ENCODE results near the gene CALHM6.

The CALHM6 gene

DNA sequence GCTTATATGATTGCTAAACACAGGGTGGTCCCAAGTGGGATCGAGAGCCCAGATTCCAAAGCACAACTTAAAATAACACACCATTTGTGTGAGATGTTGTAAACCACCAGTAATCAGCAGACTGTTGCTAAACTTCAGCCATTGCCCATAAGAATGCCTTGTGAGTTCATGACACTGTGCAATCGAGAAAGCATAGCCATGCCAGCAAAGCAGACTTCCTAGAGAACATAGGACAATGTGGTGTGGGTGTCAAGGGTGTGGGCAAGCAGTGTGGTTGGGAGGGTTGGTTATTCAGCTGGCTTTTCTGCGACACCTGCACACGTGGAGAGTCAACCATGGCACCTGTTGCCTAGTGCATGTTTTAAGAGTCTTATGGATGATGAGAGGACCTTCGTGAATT is 16.1 kb upstream of the CALHM6 start:
- DNase-seq (ENCODE audit: low read depth), result no peak

DNA sequence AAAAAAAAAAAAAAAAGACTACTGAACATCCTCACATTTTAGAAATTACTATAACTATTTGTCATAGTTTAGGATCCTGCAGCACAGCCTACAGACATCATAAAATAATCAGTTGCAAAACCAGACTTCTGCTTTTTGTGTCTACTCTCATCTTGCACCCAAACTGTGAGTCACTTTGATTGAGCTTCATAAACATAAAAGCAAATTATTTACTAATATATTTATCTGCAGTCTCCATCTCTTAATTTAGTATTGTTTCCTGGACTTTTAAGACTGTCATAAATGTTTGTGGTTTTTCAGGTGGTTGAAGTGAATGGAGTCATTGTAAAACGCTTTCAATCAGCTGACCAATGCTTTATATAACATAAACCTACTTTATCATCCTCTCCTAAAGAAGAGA is 14.8 kb upstream of the CALHM6 start:
- DNase-seq (ENCODE audit: low read depth), result no peak

- DNase-seq (ENCODE audit: low read depth), result no peak
Observed at GRCh38 chr6:116447052-116447451, 14.1 kb upstream of the CALHM6 start.

- DNase-seq (ENCODE audit: low read depth), result no peak
Observed at GRCh38 chr6:116447496-116448011, 13.6 kb upstream of the CALHM6 start.

DNA sequence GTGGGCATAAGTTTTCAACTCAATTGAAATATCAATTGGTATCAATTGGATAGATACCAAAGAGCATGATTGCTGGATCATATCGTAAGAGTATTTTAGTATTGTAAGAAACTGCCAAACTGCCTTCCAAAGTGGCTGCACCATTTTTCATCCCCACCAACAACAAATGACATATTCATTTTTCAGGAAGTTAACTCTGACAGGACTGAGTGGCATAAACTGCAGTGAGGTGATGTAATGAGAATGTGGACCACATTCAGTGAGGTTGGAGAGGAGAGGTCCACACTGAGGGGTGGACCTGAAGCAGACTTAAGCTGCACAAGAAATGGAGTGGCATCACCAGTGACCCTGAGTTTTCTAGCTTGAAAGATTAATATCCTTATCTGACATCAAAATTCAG is 11.6 kb upstream of the CALHM6 start:
- no peak for DNase-seq (ENCODE audit: low read depth)

DNA sequence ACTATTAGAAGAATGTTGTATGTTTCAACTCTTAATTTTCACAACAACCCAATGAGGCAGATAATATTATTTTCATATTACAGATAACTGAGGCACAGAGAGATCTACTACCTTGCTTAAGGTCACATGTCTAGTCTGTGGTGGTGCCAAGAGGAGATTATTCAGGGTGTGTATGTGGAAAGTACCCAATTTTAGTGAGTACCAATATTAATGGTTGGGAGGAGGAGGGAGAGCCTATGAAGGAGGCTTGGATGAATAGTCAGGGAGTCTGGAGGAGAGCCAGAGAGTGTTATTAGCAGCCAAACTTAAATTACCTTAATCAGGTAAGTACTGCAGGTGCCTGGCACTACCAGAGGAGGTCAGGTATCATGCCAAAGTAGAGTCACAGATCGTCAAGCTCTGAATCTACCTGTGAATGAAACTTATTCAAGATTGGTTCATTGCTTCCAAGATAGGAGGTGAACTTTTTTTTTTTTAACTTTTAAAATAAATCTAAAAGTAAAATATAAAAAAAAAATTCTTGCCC is 10.9 kb upstream of the CALHM6 start:
- DNase-seq (ENCODE audit: low read depth), result no peak

DNA sequence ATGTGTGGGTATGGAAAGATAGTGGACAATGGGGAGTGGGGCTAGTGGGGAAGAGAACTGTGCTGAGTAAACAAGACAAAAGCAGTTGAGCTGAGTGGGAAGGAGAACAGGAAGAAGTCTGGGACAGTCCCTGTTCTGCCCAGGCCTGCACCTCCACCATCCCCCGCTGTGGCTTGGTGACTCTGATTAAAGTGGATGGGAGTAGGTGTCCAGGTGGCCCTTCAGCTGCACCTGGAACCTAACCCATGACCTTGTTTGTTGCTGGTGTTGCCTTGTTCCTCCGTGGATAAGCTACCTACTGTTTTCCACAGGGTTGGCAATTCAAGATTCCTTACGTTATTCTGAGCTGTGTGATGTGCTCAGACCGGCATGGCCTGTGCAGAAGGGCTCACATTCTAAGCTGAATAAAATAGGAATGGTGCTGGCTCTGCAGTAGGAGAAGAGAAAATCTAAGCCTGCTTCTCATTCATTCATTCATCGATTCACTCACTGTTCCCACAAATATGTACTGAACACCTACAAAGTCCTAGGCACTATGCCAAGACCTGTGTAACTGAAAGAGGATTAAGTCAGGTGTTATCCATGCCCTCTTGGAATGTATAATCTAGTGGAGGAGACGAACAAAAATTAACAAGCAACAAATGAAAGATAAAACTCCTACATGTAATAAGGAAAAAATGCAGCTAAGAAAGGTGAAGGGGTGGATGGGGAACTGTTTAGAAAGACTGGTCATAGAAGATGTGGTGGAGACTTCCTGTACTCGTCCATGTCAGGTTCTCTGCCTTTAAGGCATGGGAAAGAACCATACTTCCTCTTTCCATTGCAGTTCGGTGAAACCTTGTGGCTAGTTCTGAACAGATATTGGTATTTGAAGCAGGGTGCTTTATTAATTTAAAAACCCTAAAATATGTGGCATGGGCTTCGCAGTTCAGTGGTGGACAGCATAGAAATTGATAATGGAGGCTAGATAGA is 10.1 kb upstream of the CALHM6 start:
- DNase-seq (ENCODE audit: low read depth), result no peak

GRCh38 chr6:116451916-116452315 is 9.3 kb upstream of the CALHM6 start:
- DNase-seq (ENCODE audit: low read depth), result no peak

DNA sequence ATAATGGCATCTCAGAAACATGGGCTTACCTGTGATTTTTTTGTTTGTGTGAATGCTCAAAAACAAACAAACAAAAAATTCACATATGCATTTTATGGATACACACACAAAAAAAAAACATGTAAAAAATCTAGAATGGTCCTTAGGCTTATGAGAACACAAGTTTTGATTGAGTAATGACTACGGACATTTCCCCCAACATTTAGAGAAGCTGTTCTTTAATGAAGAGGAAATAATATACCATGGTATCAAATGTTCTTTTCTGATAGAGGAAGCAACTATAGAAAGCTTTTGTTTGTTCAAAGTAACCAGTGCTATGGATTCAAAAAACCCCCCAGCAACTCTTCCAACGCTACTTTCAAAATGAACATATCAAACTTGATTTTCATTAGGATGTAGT is 8.6 kb upstream of the CALHM6 start:
- no peak for DNase-seq (ENCODE audit: low read depth)

GRCh38 chr6:116456106-116456505 is 5.1 kb upstream of the CALHM6 start:
- no peak for DNase-seq (ENCODE audit: low read depth)

GRCh38 chr6:116456927-116457326 is 4.2 kb upstream of the CALHM6 start:
- DNase-seq (ENCODE audit: low read depth), result no peak

DNA sequence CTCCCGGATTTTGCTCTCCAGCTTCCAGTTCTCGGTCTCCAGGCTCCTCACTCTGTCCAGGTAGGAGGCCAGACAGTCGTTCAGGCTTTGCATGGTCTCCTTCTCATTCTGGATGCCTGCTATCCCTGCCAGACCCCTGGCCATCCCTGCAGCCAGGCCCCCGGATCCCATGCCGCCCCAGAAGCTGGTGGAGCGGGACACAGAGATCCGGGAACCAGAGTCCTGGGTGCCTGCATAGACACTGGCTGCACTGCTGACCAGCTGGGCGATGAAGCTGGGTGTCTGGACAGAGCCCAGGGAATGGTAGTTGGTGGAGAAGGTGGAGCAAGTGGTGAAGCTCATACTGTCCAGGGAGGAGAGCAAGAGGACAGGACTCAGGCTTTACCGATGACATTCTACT is 2.9 kb upstream of the CALHM6 start:
- DNase-seq (ENCODE audit: low read depth), result no peak

DNA sequence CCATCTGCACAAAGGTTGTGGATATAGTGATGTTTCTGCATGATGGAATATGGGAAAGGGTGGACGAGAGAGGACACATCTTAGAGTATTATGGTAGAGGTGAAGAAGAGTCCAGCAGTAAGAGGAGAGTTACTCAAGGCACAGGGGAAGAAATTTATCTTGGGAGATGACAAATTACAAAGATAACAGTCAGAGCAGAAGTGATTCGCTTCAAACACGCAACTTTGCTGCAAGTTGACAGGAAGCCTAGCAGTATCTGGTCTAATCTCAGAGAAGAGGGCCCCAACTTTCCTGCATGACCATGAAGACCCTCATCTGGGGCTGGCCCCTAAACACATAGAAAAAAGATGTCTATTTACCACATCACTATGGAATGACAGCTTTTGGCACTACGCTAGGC is 1.2 kb upstream of the CALHM6 start:
- no peak for DNase-seq (ENCODE audit: low read depth)

DNA sequence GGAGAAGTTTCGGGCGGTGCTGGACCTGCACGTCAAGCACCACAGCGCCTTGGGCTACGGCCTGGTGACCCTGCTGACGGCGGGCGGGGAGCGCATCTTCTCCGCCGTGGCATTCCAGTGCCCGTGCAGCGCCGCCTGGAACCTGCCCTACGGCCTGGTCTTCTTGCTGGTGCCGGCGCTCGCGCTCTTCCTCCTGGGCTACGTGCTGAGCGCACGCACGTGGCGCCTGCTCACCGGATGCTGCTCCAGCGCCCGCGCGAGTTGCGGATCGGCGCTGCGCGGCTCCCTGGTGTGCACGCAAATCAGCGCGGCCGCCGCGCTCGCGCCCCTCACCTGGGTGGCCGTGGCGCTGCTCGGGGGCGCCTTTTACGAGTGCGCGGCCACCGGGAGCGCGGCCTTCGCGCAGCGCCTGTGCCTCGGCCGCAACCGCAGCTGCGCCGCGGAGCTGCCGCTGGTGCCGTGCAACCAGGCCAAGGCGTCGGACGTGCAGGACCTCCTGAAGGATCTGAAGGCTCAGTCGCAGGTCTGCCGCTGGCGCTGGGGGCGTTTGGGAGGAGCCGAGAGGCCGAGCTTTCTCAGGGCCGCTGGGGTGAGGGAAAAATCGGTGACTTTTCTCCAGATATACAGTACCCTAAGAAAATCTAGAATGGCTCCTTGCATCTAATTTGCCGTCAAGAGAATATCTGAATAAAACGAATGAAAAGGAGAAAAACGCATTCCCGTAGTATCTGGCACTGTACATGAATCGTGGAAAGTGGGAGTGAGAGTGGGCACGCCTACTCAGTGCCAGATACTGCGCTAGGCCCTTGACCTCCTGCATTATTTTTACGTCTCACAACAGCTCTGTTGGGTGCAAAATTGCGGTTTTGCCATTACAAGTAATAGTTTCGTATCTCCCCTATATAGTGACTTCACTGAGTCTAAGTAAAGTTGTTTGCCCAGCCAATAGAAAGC is 1.0 kb downstream of the CALHM6 start:
- DNase-seq (ENCODE audit: low read depth), result no peak

GRCh38 chr6:116463301-116463700 is 2.1 kb downstream of the CALHM6 start:
- DNase-seq (ENCODE audit: low read depth), result no peak

- no peak for DNase-seq (ENCODE audit: low read depth)
Observed at GRCh38 chr6:116465246-116465645, 4.1 kb downstream of the CALHM6 start.

- DNase-seq (ENCODE audit: low read depth), result no peak
Observed at GRCh38 chr6:116467096-116467495, 5.9 kb downstream of the CALHM6 start.

GRCh38 chr6:116467514-116467913 is 6.3 kb downstream of the CALHM6 start:
- DNase-seq (ENCODE audit: low read depth), result no peak

DNA sequence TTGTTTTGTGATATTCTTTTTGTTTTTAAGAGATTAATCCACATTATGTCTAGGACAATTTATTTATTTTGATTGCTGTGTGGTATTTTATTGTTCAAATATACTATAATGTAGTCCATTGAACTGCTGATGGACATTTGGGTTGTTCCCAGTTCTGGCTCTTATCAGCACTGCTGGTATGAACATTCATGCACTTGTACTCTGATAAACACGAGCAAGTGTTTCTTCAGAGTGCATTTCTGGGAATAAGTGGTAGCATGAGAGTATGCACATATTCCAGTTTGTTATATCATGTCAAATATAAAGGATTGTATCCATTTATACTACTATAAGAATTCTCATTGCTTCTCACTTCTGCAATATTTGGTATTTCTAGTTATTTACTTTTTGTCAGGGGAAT is 7.1 kb downstream of the CALHM6 start:
- no peak for DNase-seq (ENCODE audit: low read depth)

GRCh38 chr6:116471531-116471930 is 10.4 kb downstream of the CALHM6 start:
- DNase-seq (ENCODE audit: low read depth), result no peak

- no peak for DNase-seq (ENCODE audit: low read depth)
Observed at GRCh38 chr6:116472706-116473105, 11.5 kb downstream of the CALHM6 start.

DNA sequence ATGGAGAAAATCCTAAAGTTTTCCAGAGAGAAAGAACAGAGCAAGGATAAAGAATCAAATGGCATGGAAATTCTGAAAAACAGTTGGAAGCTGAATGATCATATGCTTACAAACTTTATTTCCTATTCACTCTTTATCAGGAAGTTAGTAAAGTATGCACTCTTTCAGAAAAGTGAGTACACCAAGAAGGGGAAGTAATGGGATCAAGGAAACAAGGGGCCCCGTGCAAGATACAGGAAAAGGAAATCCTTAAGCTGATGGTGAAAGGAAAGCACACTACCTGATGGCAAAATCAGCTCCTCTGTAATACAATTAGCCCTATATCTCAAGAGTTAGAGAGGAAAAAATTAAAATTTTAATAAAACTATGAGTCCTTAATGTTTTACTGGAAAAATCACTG is 14.0 kb downstream of the CALHM6 start:
- no peak for DNase-seq (ENCODE audit: low read depth)

All from stimulated activated CD8-positive, alpha-beta memory T cell treated with anti-CD3 and anti-CD28 coated beads, Interleukin-12 subunit alpha, Interleukin-12 subunit beta, amount 100 ng/mL, for 1 hour (primary cell).